BLaER1 (cell line): ENCODE results near the gene FHL2.

ENCODE experiments used
- H3K27ac ChIP-seq: shearing (Covaris generic); formaldehyde crosslinking; 2 replicates; pipeline ENCODE4 v1.8.1; 2022
- H3K27me3 ChIP-seq: shearing (Covaris generic); formaldehyde crosslinking; 2 replicates; pipeline ENCODE4 v1.8.1; 2022
- H3K36me3 ChIP-seq: shearing (Covaris generic); formaldehyde crosslinking; 2 replicates; pipeline ENCODE4 v1.8.1; 2022
- H3K4me1 ChIP-seq: shearing (Covaris generic); formaldehyde crosslinking; 2 replicates; pipeline ENCODE4 v1.8.1; 2022
- H3K4me2 ChIP-seq: shearing (Covaris generic); formaldehyde crosslinking; 2 replicates; pipeline ENCODE4 v1.8.1; 2022
- H3K4me3 ChIP-seq: shearing (Covaris generic); formaldehyde crosslinking; 2 replicates; pipeline ENCODE4 v1.8.1; 2022
- H3K9ac ChIP-seq: shearing (Covaris generic); formaldehyde crosslinking; 2 replicates; pipeline ENCODE4 v1.8.1; 2022
- H3K9me3 ChIP-seq: shearing (Covaris generic); formaldehyde crosslinking; 2 replicates; pipeline ENCODE4 v1.8.1; 2022
- H4K20me1 ChIP-seq: shearing (Covaris generic); formaldehyde crosslinking; 2 replicates; pipeline ENCODE4 v1.8.1; 2022
- Cebpa-rat ChIP-seq: shearing (Covaris generic); IDR thresholded peaks from 2 replicates; pipeline ENCODE4 v1.8.1; 2022

Gene FHL2

GRCh38 chr2:105373344-105373781 is 25.5 kb downstream of the FHL2 start:
- Histone ChIP-seq H3K4me1 (no peaks in the 10 kb centered on the region), H4K20me1 (no peaks in the 10 kb centered on the region), H3K36me3 (no peaks in the 10 kb centered on the region), H3K27me3 (no peaks in the 10 kb centered on the region), H3K4me3 (no peak overlapping the region), H3K4me2 (no peak overlapping the region), H3K27ac (no peak overlapping the region), H3K9me3 (no peaks in the 10 kb centered on the region), H3K9ac (no peak overlapping the region)
- TF ChIP-seq Cebpa-rat: no peak

- no peaks in the 10 kb centered on the region for H3K27me3 ChIP-seq
- H3K9me3 ChIP-seq: no peaks in the 10 kb centered on the region
Observed at GRCh38 chr2:105371810-105372209, 27.0 kb downstream of the FHL2 start.

GRCh38 chr2:105371156-105371555 is 27.7 kb downstream of the FHL2 start:
- H3K4me3 ChIP-seq: no peak overlapping the region
- no peak for TF ChIP-seq Cebpa-rat
- no peak overlapping the region for H3K4me2 ChIP-seq
- H3K36me3 ChIP-seq: no peaks in the 10 kb centered on the region
- H3K27ac ChIP-seq: no peak overlapping the region
- H3K9me3 ChIP-seq: no peaks in the 10 kb centered on the region
- no peaks in the 10 kb centered on the region for H4K20me1 ChIP-seq
- H3K27me3 ChIP-seq: no peaks in the 10 kb centered on the region
- no peak overlapping the region for H3K9ac ChIP-seq
- H3K4me1 ChIP-seq: no peaks in the 10 kb centered on the region

More at GRCh38 chr2:105371810-105372209, 27.0 kb downstream of the FHL2 start:
- no peak for TF ChIP-seq Cebpa-rat
- no peak overlapping the region for H3K4me3 ChIP-seq
- no peak overlapping the region for H3K9ac ChIP-seq
- no peak overlapping the region for H3K4me2 ChIP-seq
- no peaks in the 10 kb centered on the region for H3K4me1 ChIP-seq
- no peaks in the 10 kb centered on the region for H4K20me1 ChIP-seq
- no peaks in the 10 kb centered on the region for H3K36me3 ChIP-seq
- no peak overlapping the region for H3K27ac ChIP-seq

- H3K27ac ChIP-seq: no peak overlapping the region
- H4K20me1 ChIP-seq: no peaks in the 10 kb centered on the region
- no peaks in the 10 kb centered on the region for H3K27me3 ChIP-seq
- no peaks in the 10 kb centered on the region for H3K9me3 ChIP-seq
- H3K36me3 ChIP-seq: no peaks in the 10 kb centered on the region
- peak overlapping the region; percentile 62 for H3K4me2 ChIP-seq
- no peaks in the 10 kb centered on the region for H3K4me1 ChIP-seq
- H3K4me3 ChIP-seq: no peak overlapping the region
- no peak for TF ChIP-seq Cebpa-rat
- no peak overlapping the region for H3K9ac ChIP-seq
Observed at GRCh38 chr2:105369777-105370690, 28.8 kb downstream of the FHL2 start.

- Histone ChIP-seq H4K20me1 (no peaks in the 10 kb centered on the region), H3K4me2 (no peak overlapping the region), H3K4me1 (no peaks in the 10 kb centered on the region), H3K9me3 (no peaks in the 10 kb centered on the region), H3K27me3 (no peaks in the 10 kb centered on the region), H3K27ac (no peak overlapping the region), H3K9ac (no peak overlapping the region), H3K4me3 (no peak overlapping the region), H3K36me3 (no peaks in the 10 kb centered on the region)
- no peak for TF ChIP-seq Cebpa-rat
Observed at GRCh38 chr2:105368759-105369408, 30.0 kb downstream of the FHL2 start.

GRCh38 chr2:105365206-105365605 is 33.6 kb downstream of the FHL2 start:
- no peaks in the 10 kb centered on the region for H4K20me1 ChIP-seq
- no peak overlapping the region for H3K27ac ChIP-seq
- H3K27me3 ChIP-seq: no peaks in the 10 kb centered on the region
- no peak overlapping the region for H3K4me2 ChIP-seq
- peaks cover 7% of the 10 kb centered on the region for H3K4me1 ChIP-seq
- H3K9ac ChIP-seq: no peak overlapping the region
- peaks cover 13% of the 10 kb centered on the region for H3K36me3 ChIP-seq
- H3K4me3 ChIP-seq: no peak overlapping the region
- no peaks in the 10 kb centered on the region for H3K9me3 ChIP-seq
- TF ChIP-seq Cebpa-rat: no peak

GRCh38 chr2:105364436-105365139 is 34.3 kb downstream of the FHL2 start:
- H3K4me1 ChIP-seq: peaks cover 7% of the 10 kb centered on the region
- H3K9ac ChIP-seq: no peak overlapping the region
- H3K4me2 ChIP-seq: no peak overlapping the region
- no peaks in the 10 kb centered on the region for H3K27me3 ChIP-seq
- no peaks in the 10 kb centered on the region for H4K20me1 ChIP-seq
- no peaks in the 10 kb centered on the region for H3K9me3 ChIP-seq
- no peak overlapping the region for H3K27ac ChIP-seq
- TF ChIP-seq Cebpa-rat: no peak
- H3K4me3 ChIP-seq: no peak overlapping the region
- H3K36me3 ChIP-seq: peaks cover 16% of the 10 kb centered on the region

GRCh38 chr2:105362862-105363591 is 35.8 kb downstream of the FHL2 start:
- Histone ChIP-seq H3K4me2 (no peak overlapping the region; the same call in 1 of the 2 replicates), H3K4me3 (no peak overlapping the region), H3K9me3 (no peaks in the 10 kb centered on the region), H3K27ac (no peak overlapping the region), H3K27me3 (no peaks in the 10 kb centered on the region), H3K4me1 (peaks cover 7% of the 10 kb centered on the region), H4K20me1 (no peaks in the 10 kb centered on the region), H3K36me3 (peaks cover 30% of the 10 kb centered on the region), H3K9ac (no peak overlapping the region)
- no peak for TF ChIP-seq Cebpa-rat

GRCh38 chr2:105361102-105361889 is 37.6 kb downstream of the FHL2 start:
- H3K9me3 ChIP-seq: peaks cover 11% of the 10 kb centered on the region
- no peak overlapping the region for H3K4me2 ChIP-seq
- no peak for TF ChIP-seq Cebpa-rat
- H3K27ac ChIP-seq: no peak overlapping the region
- no peaks in the 10 kb centered on the region for H3K27me3 ChIP-seq
- no peak overlapping the region for H3K4me3 ChIP-seq
- H3K4me1 ChIP-seq: peaks cover 7% of the 10 kb centered on the region
- peaks cover 47% of the 10 kb centered on the region for H3K36me3 ChIP-seq
- no peaks in the 10 kb centered on the region for H4K20me1 ChIP-seq
- H3K9ac ChIP-seq: no peak overlapping the region
